Measurements from ENCODE around the gene GRID1. TPM values are rescaled to one million over a fixed set of nuclear protein-coding genes. Genes with fewer than 3 reads are reported as not detected.

Gene GRID1
- total RNA-seq, 2 donors from 2014 or later, result 0.37 to 0.67 TPM

- Histone ChIP-seq H3K9me3 (no peaks in the 10 kb centered on the region), H3K4me3 (no peak overlapping the region), H3K27me3 (no peaks in the 10 kb centered on the region), H3K36me3 (no peaks in the 10 kb centered on the region), H3K27ac (no peak overlapping the region), H3K4me1 (no peaks in the 10 kb centered on the region)
- TF ChIP-seq CTCF (IDR thresholded peaks at IDR 0.05), result no peak
- DNase-seq (ENCODE audit: low spot score), result no peak
Measured at GRCh38 chr10:85661123-85661522, 705.5 kb downstream of the GRID1 start.

- no peaks in the 10 kb centered on the region for H3K9me3 ChIP-seq
- no peaks in the 10 kb centered on the region for H3K27me3 ChIP-seq
- no peaks in the 10 kb centered on the region for H3K36me3 ChIP-seq
- H3K4me1 ChIP-seq, result no peaks in the 10 kb centered on the region
- TF ChIP-seq CTCF (IDR thresholded peaks at IDR 0.05), result no peak
- DNase-seq (ENCODE audit: low spot score), result no peak
- H3K27ac ChIP-seq, result no peak overlapping the region
- H3K4me3 ChIP-seq, result no peak overlapping the region
Measured at GRCh38 chr10:85659331-85659730, 707.3 kb downstream of the GRID1 start.

GRCh38 chr10:85658518-85658917 lies 708.1 kb downstream of the GRID1 start:
- Histone ChIP-seq H3K27ac (no peak overlapping the region), H3K4me3 (no peak overlapping the region), H3K27me3 (no peaks in the 10 kb centered on the region), H3K4me1 (no peaks in the 10 kb centered on the region), H3K36me3 (no peaks in the 10 kb centered on the region), H3K9me3 (no peaks in the 10 kb centered on the region)
- DNase-seq (ENCODE audit: low spot score), result no peak
- TF ChIP-seq CTCF (IDR thresholded peaks at IDR 0.05), result no peak

- Histone ChIP-seq H3K4me3 (no peak overlapping the region), H3K27me3 (no peaks in the 10 kb centered on the region), H3K27ac (no peak overlapping the region), H3K36me3 (no peaks in the 10 kb centered on the region), H3K9me3 (no peaks in the 10 kb centered on the region), H3K4me1 (no peaks in the 10 kb centered on the region)
- DNase-seq (ENCODE audit: low spot score), result no peak
- no peak for TF ChIP-seq CTCF (IDR thresholded peaks at IDR 0.05)
Measured at GRCh38 chr10:85657476-85658113, 709.0 kb downstream of the GRID1 start.

GRCh38 chr10:85655411-85655810 lies 711.2 kb downstream of the GRID1 start:
- TF ChIP-seq CTCF (IDR thresholded peaks at IDR 0.05), result no peak
- no peak for DNase-seq (ENCODE audit: low spot score)
- Histone ChIP-seq H3K4me3 (no peak overlapping the region), H3K27me3 (no peaks in the 10 kb centered on the region), H3K36me3 (no peaks in the 10 kb centered on the region), H3K9me3 (no peaks in the 10 kb centered on the region), H3K27ac (no peak overlapping the region), H3K4me1 (no peaks in the 10 kb centered on the region)

- Histone ChIP-seq H3K9me3 (no peaks in the 10 kb centered on the region), H3K27ac (no peak overlapping the region), H3K4me1 (no peaks in the 10 kb centered on the region), H3K27me3 (no peaks in the 10 kb centered on the region), H3K36me3 (no peaks in the 10 kb centered on the region), H3K4me3 (no peak overlapping the region)
- TF ChIP-seq CTCF (IDR thresholded peaks at IDR 0.05), result no peak
- no peak for DNase-seq (ENCODE audit: low spot score)
Measured at GRCh38 chr10:85651497-85651882, 715.1 kb downstream of the GRID1 start.
